Activated naive CD4-positive, alpha-beta T cell treated with Interleukin-2 at 50 U/mL for 16 hours (primary cell): ENCODE measurements around the gene LCN1.
"Not testable (repeated sequence)": the region's sequence is repeated elsewhere in the genome, so short reads cannot be mapped to it uniquely, and the experiment has no call there.

Experiments used
- DNase-seq: peaks from one replicate; pipeline ENCODE4 v3.0.0-alpha.2; 2020

The LCN1 gene

GRCh38 chr9:135524130-135524861, 3.1 kb downstream of the LCN1 start:
- no peak for DNase-seq

- DNase-seq: no peak
These were observed 4.2 kb downstream of the LCN1 start for GRCh38 chr9:135525241-135526088.

- DNase-seq: no peak
These were observed 5.0 kb downstream of the LCN1 start for GRCh38 chr9:135526089-135526729.

GRCh38 chr9:135526730-135527571, 5.7 kb downstream of the LCN1 start:
- DNase-seq: no peak

- DNase-seq: not testable (repeated sequence)
These were observed 7.7 kb downstream of the LCN1 start for GRCh38 chr9:135528842-135529435.

- no peak for DNase-seq
These were observed 8.9 kb downstream of the LCN1 start for GRCh38 chr9:135530146-135530545.

GRCh38 chr9:135531096-135531495, 9.9 kb downstream of the LCN1 start:
- no peak for DNase-seq

GRCh38 chr9:135533113-135533512, 11.9 kb downstream of the LCN1 start:
- DNase-seq: no peak

GRCh38 chr9:135533674-135534073, 12.4 kb downstream of the LCN1 start:
- no peak for DNase-seq

GRCh38 chr9:135534192-135534711, 13.0 kb downstream of the LCN1 start:
- DNase-seq: not testable (repeated sequence)

GRCh38 chr9:135534826-135535225, 13.6 kb downstream of the LCN1 start:
- not testable (repeated sequence) for DNase-seq

- not testable (repeated sequence) for DNase-seq
These were observed 14.4 kb downstream of the LCN1 start for GRCh38 chr9:135535631-135536030.

- DNase-seq: no peak
These were observed 15.0 kb downstream of the LCN1 start for GRCh38 chr9:135536216-135536615.

- DNase-seq: not testable (repeated sequence)
These were observed 22.1 kb downstream of the LCN1 start for GRCh38 chr9:135543262-135543894.

- no peak for DNase-seq
These were observed 23.9 kb downstream of the LCN1 start for GRCh38 chr9:135544981-135545635.

GRCh38 chr9:135545646-135546176, 24.5 kb downstream of the LCN1 start, which contains the start of gene OBP2A:
OBP2A (plus strand) TSS chr9:135546126; CDS start chr9:135546181, 55 bp downstream.
- DNase-seq: not testable (repeated sequence)

- DNase-seq: not testable (repeated sequence)
These were observed 25.8 kb downstream of the LCN1 start for GRCh38 chr9:135546792-135547617.

- no peak for DNase-seq
These were observed 26.8 kb downstream of the LCN1 start for GRCh38 chr9:135547756-135548736.
